Skin of body (tissue), 2 donors: ENCODE data around the gene NR5A2. TPM values are rescaled to one million over a fixed set of nuclear protein-coding genes. Genes with fewer than 3 reads are reported as not detected.

ENCODE experiments used
- DNase-seq: peaks from one replicate; lab custom pipeline; 2025; lab: John Stamatoyannopoulos, UW
- total RNA-seq: library from RNA; depleted of rRNA; stranded (reverse); fragments of >200 nt; gene quantifications from one replicate; pipeline ENCODE4 v1.2.3, GENCODE V29; 2014

The NR5A2 gene
- total RNA-seq, 1 donor from 2014 or later = 5.9 TPM

GRCh38 chr1:200062143-200062542 lies 34.6 kb downstream of the NR5A2 start:
- DNase-seq = no peak

DNA sequence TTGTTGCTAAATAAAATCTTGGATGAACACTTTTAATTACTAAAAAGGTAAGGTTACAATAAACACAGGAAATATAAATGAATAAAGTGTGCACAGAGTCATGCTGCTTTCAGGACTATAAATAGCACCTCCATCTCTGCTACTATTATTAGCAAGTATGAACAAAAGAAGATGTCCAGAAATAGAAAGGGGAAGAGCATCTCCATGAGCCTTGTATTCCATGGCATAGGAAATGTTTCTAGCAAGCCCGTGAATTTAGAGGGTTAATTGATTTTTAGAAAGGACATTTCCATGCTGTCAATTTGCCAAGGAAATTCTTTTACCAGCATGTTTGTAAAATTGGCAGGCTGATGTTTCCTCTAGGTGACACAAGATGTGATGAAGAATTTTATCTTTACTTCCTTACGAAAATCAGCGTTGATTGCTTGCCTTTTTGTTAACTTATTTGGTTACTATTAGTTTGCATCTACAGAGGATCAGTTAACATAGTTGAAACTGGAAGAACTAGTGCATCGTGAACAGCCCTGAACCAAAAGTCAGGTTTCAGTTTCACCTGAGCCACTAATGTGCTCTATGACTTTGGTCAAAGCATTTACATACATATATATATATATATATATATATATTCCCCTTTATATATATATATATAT lies 45.3 kb downstream of the NR5A2 start:
- no peak for DNase-seq

- DNase-seq = no peak
Observed at GRCh38 chr1:200073286-200073637, 45.8 kb downstream of the NR5A2 start.

- DNase-seq = no peak
Observed at GRCh38 chr1:200075522-200075921, 48.0 kb downstream of the NR5A2 start.

DNA sequence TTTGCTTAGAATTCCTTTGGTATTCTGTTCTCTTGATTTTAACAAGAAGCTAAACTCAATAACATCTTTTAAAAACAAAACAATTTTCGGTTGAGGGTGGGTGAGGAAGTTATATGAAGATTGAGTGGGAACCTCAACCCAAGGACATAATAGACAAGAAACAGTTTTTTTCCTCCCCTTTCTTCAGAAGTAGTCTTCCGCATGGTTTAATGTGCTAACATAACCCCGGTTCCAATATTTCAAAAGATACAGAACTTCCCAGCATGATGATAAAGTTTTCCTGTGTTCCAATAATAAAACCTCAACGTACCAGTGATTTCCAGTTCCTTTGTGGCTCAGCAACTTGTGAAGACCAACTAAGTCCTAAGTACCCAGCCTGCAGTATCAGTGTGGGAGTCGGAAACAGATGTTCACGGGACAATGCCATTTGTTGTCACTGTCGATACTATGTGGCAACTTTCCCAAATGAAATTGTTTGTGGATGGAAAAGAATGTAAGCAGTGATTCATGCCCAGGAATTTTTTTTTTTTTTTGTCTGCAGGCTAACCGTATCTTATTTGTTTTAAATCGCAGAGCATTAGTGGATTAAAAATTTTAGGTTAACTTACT lies 48.5 kb downstream of the NR5A2 start:
- DNase-seq = peak; percentile 77

- DNase-seq = no peak
Observed at GRCh38 chr1:200079232-200079940, 51.9 kb downstream of the NR5A2 start.

- DNase-seq = no peak
Observed at GRCh38 chr1:200081151-200081968, 53.9 kb downstream of the NR5A2 start.

- no peak for DNase-seq
Observed at GRCh38 chr1:200081969-200082245, 54.4 kb downstream of the NR5A2 start.

DNA sequence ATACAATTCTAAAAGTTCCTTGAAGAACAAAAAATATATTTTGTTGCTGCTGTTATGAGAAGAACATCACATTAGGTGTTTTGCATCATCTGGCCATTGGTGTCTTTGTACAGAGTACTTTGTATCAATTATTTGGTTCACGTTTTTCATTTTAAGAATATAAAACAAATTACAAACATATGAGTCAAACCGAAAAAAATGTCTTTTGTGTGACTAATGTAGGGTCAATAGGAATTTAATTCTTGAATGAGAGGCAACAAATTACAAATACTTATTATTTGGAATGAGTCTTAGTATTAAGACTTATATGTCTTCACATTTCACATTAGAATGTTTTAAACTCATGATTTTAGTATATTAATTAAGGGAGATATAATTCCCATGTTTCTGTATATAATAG lies 54.8 kb downstream of the NR5A2 start:
- DNase-seq = no peak

- no peak for DNase-seq
Observed at GRCh38 chr1:200090252-200091159, 63.0 kb downstream of the NR5A2 start.

- DNase-seq = no peak
Observed at GRCh38 chr1:200095057-200095577, 67.6 kb downstream of the NR5A2 start.

DNA sequence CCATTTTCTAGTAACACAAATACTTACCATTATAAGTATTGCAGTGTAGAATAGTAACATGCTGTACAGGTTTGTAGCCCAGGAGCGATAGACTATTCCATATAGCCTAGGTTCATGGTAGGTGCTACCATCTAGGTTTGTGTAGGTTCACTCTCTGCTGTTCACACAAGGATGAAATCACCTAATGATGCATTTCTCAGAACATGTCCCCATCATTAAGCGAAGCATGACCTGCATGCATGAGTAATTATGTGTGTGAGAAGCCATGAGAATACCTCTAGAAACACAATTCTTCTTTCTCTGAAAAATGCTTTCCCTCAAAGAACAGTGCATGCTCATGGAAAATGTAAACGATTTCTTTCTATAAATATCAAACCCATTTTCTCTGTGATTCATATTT lies 69.3 kb downstream of the NR5A2 start:
- DNase-seq = no peak

DNA sequence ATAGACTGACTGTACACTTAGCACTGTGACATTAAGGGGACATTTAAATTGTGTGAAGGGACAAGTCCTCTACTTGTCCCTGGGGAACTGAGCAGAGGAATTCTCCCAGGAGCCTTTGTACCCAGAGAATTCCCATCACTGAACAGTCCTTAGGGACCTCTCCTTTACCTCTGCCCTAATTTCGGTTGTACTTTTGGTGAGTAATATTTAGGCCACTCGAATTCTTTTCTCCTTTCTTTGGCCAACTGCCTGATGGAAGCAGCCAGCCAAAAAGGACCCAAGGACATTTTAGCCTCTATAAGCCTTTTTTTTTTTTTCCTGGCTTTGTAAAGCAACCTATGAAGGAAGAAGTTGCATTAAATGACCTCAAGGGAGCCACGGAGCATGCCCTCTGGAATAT lies 71.5 kb downstream of the NR5A2 start:
- no peak for DNase-seq

GRCh38 chr1:200103966-200104583 lies 76.6 kb downstream of the NR5A2 start:
- no peak for DNase-seq

DNA sequence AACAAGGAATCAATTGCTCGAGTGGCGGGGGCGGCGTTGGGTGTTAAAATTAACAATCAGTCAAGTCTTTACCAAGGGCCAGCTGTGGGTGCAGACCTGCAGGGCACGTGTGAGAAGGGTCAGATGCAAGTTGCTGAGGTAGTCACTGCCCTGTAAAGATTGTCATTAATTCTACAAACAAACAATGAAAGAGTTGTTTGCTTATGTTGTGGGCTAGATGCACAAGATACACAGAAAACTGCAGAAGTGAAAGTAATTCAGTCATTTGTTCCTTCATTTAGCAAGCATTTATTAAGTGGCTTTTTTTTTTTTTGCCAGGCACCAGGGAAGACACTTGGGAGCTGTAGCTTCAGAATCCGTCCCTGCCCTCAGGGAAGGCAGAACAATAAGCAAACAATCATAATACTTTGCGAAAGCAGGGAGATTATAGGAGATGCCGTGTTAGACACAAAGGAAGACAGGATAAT lies 79.5 kb downstream of the NR5A2 start:
- no peak for DNase-seq

DNA sequence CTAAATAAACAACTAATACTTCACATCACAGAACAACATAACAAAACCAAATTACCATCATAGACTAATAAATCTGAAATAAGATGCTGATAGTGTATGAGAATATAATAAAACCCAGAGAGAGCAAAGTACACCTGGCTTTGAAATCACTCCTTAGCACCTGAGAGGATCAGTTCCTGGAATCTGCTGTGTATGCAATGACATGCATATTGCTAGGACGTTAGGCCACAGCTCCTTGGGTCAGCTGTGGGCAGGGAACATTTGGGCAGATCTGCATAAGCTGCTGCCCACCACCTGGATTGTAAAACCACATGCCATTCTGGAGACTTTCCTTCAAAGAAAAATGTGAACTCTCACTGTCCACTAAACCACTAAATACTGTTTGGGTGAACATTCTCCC lies 81.1 kb downstream of the NR5A2 start:
- DNase-seq = no peak

DNA sequence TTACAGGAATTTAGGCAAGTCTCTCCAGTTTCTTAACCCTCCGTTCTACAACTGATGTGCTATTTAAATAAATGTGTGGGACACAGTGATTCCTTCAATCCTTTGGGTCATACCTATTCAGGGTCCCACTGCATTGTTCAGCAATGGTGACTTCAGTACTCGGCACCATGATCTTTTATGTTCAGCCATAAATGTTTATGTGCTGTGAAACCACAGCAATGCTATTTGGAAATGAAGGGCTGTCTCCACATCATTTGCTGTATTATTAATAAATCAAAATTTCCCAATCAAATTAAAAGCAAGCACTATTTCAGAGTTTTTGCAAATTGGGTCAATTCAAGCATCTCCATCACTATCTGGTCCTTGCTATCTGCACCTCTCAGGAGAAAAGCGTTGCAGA lies 84.8 kb downstream of the NR5A2 start:
- DNase-seq = no peak

DNA sequence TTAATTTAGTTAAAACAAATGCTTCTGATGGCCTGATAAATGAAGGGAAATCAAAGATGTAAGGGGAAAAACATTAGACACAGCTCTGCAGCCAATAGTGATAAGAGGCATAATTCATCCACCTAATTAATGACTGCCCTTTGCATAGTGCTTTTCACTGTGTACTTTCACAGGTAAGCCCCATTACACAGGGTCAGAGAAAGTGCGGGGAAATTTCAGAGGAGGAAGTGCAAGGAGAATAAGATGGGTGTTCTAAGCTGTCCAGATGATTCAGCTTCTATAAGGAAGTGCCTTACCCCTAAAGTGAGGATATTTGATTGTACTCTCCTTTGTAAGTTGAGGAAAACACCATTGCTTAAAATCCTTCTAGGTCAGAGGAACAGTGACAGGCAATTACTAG lies 88.0 kb downstream of the NR5A2 start:
- no peak for DNase-seq

DNA sequence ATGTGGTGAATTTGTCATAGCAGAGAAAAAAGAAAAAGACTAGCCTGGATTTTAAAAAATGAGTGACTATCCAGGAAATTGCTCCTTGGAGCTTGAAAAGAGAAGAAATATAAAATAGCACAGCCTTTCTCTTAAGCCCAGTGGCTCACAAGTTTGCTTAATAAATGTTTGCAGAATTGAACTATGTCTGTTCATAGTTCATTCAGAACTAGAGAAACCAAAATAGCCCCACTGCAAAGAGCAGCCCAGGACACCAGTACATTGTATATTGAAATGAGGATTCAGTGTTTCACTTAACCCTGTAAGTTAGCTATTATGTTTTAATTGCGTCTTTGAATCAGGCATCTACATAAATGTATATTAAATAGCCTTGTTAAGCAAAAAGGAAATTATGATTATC lies 88.8 kb downstream of the NR5A2 start:
- no peak for DNase-seq

DNA sequence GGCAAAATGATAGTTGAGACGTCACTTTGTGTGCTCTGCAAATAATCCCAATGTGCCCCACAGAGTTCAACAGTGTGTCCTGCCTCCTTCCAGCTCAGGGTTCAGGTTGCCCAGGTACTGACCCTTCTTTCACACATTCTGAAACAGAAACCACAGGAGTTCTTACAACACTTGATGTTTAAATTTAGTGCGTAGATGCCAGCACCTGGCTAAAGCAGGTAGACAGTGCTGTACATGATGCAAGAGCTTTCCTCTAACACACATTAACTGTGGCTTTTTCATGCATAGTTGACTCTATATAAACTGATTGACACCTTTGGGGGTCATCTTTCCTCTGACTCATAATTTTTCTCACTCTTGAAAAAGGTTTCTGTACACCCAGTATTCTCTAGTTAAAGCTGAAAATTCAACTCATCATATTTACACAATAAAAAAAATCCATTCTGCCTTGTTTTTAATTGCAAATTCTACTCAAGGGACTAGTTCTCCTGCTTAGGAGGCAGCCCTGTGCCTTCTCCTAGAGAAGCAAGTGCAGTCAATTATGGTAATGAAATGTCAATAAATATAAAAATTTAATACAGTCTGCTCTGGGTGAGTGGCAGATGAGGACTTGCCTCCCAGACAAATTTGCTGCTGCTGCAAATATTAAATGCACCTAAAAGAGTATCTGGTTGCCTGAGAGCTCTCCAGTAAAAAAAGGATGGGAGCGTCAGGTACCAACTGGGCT lies 91.4 kb downstream of the NR5A2 start:
- DNase-seq = no peak
